Esophagus squamous epithelium (tissue), 5 donors: Measurements from ENCODE around the gene PIM1. TPM values are rescaled to one million over a fixed set of nuclear protein-coding genes. Genes with fewer than 3 reads are reported as not detected.
"Not testable (repeated sequence)": the region's sequence is repeated elsewhere in the genome, so short reads cannot be mapped to it uniquely, and the experiment has no call there.

Experiments
- DNase-seq: peaks from one replicate; lab custom pipeline; 2025; lab: John Stamatoyannopoulos, UW
- H3K27ac ChIP-seq, 4 donors: fragments of 200-600 bp; sonication (generic); one replicate each; pipeline ENCODE4 v1.5.1; 2016 to 2019; ENCODE audit warnings: mild to moderate bottlenecking in 1 of 4
- H3K27me3 ChIP-seq, 4 donors: fragments of 200-600 bp; sonication (generic); 1 replicate in 3 of 4; 2 replicates in 1 of 4; pipeline versions ENCODE4 v1.5.1 to v1.6.0; 2017 to 2021; ENCODE audit warnings: antibody characterized with exemption in 1 of 4
- H3K36me3 ChIP-seq, 3 donors: fragments of 200-600 bp; sonication (generic); one replicate each; pipeline ENCODE4 v1.5.1; 2016 to 2019
- H3K4me1 ChIP-seq, 3 donors: fragments of 200-600 bp; sonication (generic); one replicate each; pipeline ENCODE4 v1.5.1; 2017 to 2019
- H3K4me3 ChIP-seq, 4 donors: fragments of 200-600 bp; sonication (generic); 1 replicate in 3 of 4; 2 replicates in 1 of 4; pipeline ENCODE4 v1.5.1; 2016 to 2019; ENCODE audit warnings: mild to moderate bottlenecking in 2 of 4, moderate library complexity in 1 of 4
- H3K9me3 ChIP-seq, 3 donors: fragments of 200-600 bp; sonication (generic); one replicate each; pipeline ENCODE4 v1.5.1; 2016 to 2019
- POLR2A ChIP-seq, 4 donors: fragments of 450-650 bp; IDR thresholded peaks; one replicate each; pipeline ENCODE4 v1.6.1; 2017; ENCODE audit warnings: antibody characterized with exemption in 4 of 4, mild to moderate bottlenecking in 4 of 4, moderate library complexity in 3 of 4
- WGBS, 2 donors: methylation state at CpG; one replicate each; pipeline ENCODE4 v1.1.5; 2018; 5-methylcytosine and 5-hydroxymethylcytosine counted together
- intact Hi-C: fragments of 100-400 bp; cut with DNase I; formaldehyde crosslinking; loops from one replicate; pipeline ENCODE4 v1.15.0; 2022
- total RNA-seq, 4 donors: library from RNA; depleted of rRNA; stranded (reverse); fragments of >200 nt; gene quantifications; one replicate each; pipeline ENCODE4 v1.1.0, GENCODE V29; 2016
- TF ChIP-seq, protein P1 (sequence below), 6 experiments: fragments of 450-650 bp in 4 of 6; fragments of 200-600 bp in 2 of 6; sonication (generic) in 2 of 6; IDR thresholded peaks; one replicate each; pipeline ENCODE4 v1.5.1; 2016 to 2019; ENCODE audit warnings: antibody characterized with exemption in 6 of 6, mild to moderate bottlenecking in 4 of 6, moderate library complexity in 4 of 6
- donor health status: DM: yes; HTN: yes; CAD: no.

The PIM1 gene
- total RNA-seq, 4 donors from 2014 or later: 57.3 to 206 (median 96.6) TPM

DNA sequence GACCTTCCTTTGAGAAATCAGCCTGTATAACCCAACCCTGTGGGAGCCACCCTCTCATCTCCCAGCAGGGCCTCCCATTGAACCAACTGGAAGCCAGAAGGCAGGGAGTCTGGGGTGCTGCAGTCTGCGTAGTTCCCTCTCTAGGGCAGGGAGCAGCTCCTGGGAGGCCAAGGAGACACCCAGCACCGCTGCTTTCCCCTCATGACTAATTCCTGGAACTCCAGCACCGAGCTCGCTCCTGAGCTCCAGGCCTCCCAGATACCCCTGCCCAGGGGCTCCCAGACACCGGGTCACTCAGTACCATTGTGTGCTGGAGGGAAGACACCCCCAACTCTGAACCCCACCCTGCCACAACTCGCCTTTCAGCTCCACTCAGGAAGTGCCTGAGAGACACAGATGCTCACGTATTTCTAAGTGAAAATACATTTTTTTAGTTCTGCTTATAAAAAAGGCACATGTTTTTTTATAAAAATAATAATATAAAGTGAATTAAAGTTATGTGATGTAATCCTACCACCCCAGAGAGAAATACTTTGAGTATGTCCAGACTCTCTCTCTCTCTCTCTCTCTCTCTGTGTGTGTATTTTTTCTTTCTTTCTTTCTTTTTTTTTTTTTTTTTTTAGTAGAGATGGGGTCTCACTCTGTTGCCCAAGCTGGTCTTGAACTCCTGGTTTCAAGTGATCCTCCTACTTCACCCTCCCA, 17.5 kb downstream of the PIM1 start:
- TF ChIP-seq, protein P1, sequence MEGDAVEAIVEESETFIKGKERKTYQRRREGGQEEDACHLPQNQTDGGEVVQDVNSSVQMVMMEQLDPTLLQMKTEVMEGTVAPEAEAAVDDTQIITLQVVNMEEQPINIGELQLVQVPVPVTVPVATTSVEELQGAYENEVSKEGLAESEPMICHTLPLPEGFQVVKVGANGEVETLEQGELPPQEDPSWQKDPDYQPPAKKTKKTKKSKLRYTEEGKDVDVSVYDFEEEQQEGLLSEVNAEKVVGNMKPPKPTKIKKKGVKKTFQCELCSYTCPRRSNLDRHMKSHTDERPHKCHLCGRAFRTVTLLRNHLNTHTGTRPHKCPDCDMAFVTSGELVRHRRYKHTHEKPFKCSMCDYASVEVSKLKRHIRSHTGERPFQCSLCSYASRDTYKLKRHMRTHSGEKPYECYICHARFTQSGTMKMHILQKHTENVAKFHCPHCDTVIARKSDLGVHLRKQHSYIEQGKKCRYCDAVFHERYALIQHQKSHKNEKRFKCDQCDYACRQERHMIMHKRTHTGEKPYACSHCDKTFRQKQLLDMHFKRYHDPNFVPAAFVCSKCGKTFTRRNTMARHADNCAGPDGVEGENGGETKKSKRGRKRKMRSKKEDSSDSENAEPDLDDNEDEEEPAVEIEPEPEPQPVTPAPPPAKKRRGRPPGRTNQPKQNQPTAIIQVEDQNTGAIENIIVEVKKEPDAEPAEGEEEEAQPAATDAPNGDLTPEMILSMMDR (IDR thresholded peaks at IDR 0.05): no peak
- TF ChIP-seq POLR2A (IDR thresholded peaks at IDR 0.05): no peak
- H3K27me3 ChIP-seq: no peaks in the 10 kb centered on the region
- no peak for DNase-seq
- H3K4me3 ChIP-seq: no peak overlapping the region
- peaks cover 0 to 12% (median 0%) of the 10 kb centered on the region in 3 donors for H3K4me1 ChIP-seq
- WGBS, 2 donors: 77 to 82% methylated on average over 5 to 7 of the region's 7 CpGs
- no peaks in the 10 kb centered on the region for H3K36me3 ChIP-seq
- peak overlapping the region in 1 of 4 donors; percentile 55 for H3K27ac ChIP-seq
- intact Hi-C loops: no loop called here
- no peaks in the 10 kb centered on the region for H3K9me3 ChIP-seq

DNA sequence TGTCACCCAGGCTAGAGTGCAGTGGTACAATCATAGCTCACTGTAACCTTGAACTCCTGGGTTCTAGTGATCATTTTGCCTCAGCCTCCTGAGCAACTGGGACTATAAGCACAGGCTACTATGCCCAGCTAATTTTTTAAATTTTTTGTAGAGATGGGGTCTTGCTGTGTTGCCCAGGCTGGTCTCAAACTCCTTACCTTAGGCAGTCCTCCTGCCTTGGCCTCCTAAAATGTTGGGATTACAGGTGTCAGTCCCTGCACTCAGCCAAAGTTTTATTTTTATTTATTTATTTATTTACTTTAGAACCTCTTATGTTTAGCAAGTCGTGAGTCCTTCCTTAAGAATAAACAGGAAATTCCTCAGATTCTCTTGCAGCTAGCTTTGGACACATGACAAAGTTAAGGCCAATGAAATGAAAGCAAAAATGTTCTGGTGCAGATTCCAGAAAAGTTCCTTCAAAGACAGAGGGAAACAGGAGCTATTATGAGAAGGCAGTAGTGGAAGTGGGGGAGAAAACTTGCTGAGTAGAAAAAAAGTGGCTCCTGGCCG, 19.1 kb downstream of the PIM1 start:
- Histone ChIP-seq H3K4me3 (no peak overlapping the region), H3K4me1 (peaks cover 0 to 6% (median 0%) of the 10 kb centered on the region in 3 donors), H3K9me3 (no peaks in the 10 kb centered on the region), H3K27me3 (no peaks in the 10 kb centered on the region), H3K36me3 (no peaks in the 10 kb centered on the region), H3K27ac (no peak overlapping the region)
- TF ChIP-seq, protein P1 (IDR thresholded peaks at IDR 0.05): no peak
- no peak for TF ChIP-seq POLR2A (IDR thresholded peaks at IDR 0.05)
- WGBS, 2 donors: 65 to 75% methylated on average over 2 of the region's 2 CpGs
- DNase-seq: no peak
- intact Hi-C loops: no loop called here

DNA sequence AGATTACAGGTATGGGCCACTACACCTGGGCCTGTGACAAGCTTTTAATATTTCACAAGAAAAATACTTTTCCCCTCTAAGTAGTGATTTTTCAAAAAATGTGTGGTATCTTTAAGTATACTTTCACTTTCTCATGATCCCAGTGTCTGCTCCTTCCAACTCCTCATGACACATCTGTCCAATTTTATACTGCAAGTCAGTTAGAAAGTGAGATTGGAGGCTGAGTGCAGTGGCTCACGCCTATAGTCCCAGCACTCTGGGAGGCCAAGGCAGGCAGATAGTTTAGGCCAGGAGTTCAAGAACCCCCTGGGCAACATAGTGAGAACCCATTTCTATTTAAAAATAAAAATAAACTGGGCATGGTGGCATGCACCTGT, 20.2 kb downstream of the PIM1 start:
- Histone ChIP-seq H3K4me3 (no peak overlapping the region), H3K9me3 (no peaks in the 10 kb centered on the region), H3K36me3 (no peaks in the 10 kb centered on the region), H3K27ac (no peak overlapping the region), H3K4me1 (peaks cover 0 to 6% (median 0%) of the 10 kb centered on the region in 3 donors), H3K27me3 (no peaks in the 10 kb centered on the region)
- TF ChIP-seq, protein P1 (IDR thresholded peaks at IDR 0.05): no peak
- no peak for TF ChIP-seq POLR2A (IDR thresholded peaks at IDR 0.05)
- no peak for DNase-seq
- 75 to 78% methylated on average over 1 of the region's 1 CpG for WGBS, 2 donors
- intact Hi-C loops: no loop called here

DNA sequence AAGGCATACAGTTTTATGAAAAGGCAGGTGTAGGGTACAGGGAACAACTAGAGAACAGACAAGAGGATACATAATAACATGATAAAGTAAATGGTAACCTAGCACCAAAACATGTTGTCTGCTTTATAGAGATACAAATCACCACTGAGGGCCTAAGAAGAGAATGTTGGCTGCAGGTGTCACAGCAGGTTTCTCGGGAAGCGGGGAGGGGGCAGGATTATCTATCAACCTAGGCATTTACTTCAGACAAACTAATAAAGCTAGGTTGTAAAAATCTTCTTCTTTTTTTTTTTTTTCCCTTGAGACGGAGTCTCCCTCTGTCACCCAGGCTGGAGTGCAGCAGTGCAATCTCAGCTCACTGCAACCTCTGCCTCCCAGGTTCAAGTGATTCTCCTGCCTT, 22.7 kb downstream of the PIM1 start:
- no peak overlapping the region for H3K27ac ChIP-seq
- no peaks in the 10 kb centered on the region for H3K4me1 ChIP-seq
- no peak overlapping the region for H3K4me3 ChIP-seq
- H3K27me3 ChIP-seq: no peaks in the 10 kb centered on the region
- DNase-seq: no peak
- 80 to 88% methylated on average over 3 of the region's 3 CpGs for WGBS, 2 donors
- H3K36me3 ChIP-seq: no peaks in the 10 kb centered on the region
- intact Hi-C loops: no loop called here
- TF ChIP-seq, protein P1 (IDR thresholded peaks at IDR 0.05): no peak
- TF ChIP-seq POLR2A (IDR thresholded peaks at IDR 0.05): no peak
- H3K9me3 ChIP-seq: no peaks in the 10 kb centered on the region

DNA sequence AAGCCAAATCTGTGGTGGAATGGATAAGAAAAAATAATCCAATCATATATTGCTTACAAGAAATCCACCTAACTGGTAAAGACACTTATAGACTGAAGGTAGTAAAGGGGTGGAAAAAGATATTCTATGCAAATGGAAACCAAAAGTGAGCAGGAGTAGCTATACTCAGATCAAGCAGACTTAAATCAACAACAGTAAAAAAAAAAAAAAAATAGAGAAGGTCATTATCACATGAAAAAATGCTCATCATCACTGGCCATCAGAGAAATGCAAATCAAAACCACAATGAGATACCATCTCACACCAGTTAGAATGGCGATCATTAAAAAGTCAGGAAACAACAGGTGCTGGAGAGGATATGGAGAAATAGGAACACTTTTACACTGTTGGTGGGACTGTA, 24.9 kb downstream of the PIM1 start:
- H3K36me3 ChIP-seq, DNase-seq, H3K27me3 ChIP-seq, H3K9me3 ChIP-seq, H3K4me1 ChIP-seq, intact Hi-C loops, H3K4me3 ChIP-seq, H3K27ac ChIP-seq: not testable (repeated sequence)
- WGBS, 2 donors: 70 to 80% methylated on average over 1 of the region's 1 CpG

DNA sequence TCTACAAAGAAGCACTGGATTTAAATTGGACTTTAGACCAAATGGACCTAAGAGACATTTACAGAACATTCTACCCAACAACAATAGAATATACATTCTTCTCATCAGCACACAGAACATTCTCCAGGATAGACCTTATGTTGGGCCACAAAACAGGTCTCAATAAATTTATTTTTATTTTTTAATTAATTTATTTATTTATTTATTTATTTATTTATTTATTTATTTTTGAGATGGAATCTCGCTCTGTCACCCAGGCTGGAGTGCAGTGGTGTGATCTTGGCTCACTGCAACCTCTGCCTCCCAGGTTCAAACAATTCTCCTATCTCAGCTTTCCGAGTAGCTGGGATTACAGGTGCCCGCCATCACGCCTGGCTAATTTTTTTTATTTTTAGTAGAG, 26.5 kb downstream of the PIM1 start:
- not testable (repeated sequence) for H3K36me3 ChIP-seq

More for the DNA sequence above, 26.5 kb downstream of the PIM1 start:
- H3K27me3 ChIP-seq, DNase-seq, H3K9me3 ChIP-seq, intact Hi-C loops, H3K4me3 ChIP-seq, H3K27ac ChIP-seq, H3K4me1 ChIP-seq: not testable (repeated sequence)
- WGBS, 2 donors: 71 to 72% methylated on average over 4 of the region's 4 CpGs
